ENCODE measurements around the gene PFKFB4.

GRCh38 chr3:48596676-48597407 is 40.2 kb upstream of the PFKFB4 start:
- TF ChIP-seq POLR2AphosphoS5 (IDR thresholded peaks at IDR 0.05; ENCODE audit: borderline replicate concordance, low read depth, low read length) (no peak), EZH2 (IDR thresholded peaks at IDR 0.05) (no peak)

Measured in SK-N-MC (cell line).